GM20000 (cell line): ENCODE measurements around the gene RGL1.

Experiments used
- DNase-seq: peaks from one replicate; pipeline ENCODE4 v3.0.0; 2012; ENCODE audit warnings: low spot score
- CTCF ChIP-seq: IDR thresholded peaks from 2 replicates; pipeline ENCODE4 v1.5.1; 2012; ENCODE audit warnings: mild to moderate bottlenecking, control low read depth; ENCODE audit errors: extremely low read depth, missing control alignments

RGL1 gene

GRCh38 chr1:183814121-183814681 lies 9.3 kb downstream of the RGL1 start:
- TF ChIP-seq CTCF: no peak
- DNase-seq: no peak

GRCh38 chr1:183816110-183816509 lies 11.2 kb downstream of the RGL1 start:
- no peak for DNase-seq
- no peak for TF ChIP-seq CTCF

GRCh38 chr1:183817576-183818288 lies 12.8 kb downstream of the RGL1 start:
- TF ChIP-seq CTCF: no peak
- DNase-seq: no peak

GRCh38 chr1:183819059-183819458 lies 14.1 kb downstream of the RGL1 start:
- DNase-seq: no peak
- no peak for TF ChIP-seq CTCF

GRCh38 chr1:183821309-183821888 lies 16.5 kb downstream of the RGL1 start:
- TF ChIP-seq CTCF: no peak
- no peak for DNase-seq

- no peak for DNase-seq
Observed at GRCh38 chr1:183821889-183822611, 17.1 kb downstream of the RGL1 start.

More at GRCh38 chr1:183821889-183822611, 17.1 kb downstream of the RGL1 start:
- TF ChIP-seq CTCF: no peak
